ENCODE measurements around the gene NAALADL2. TPM values are rescaled to one million over a fixed set of nuclear protein-coding genes. Genes with fewer than 3 reads are reported as not detected.

Gene NAALADL2
- total and polyA plus RNA-seq, 2 of the 8 experiments (the other 6 are each of a cell fraction or from before 2014, with no cell fraction given) = 0.12 to 0.22 TPM

DNA sequence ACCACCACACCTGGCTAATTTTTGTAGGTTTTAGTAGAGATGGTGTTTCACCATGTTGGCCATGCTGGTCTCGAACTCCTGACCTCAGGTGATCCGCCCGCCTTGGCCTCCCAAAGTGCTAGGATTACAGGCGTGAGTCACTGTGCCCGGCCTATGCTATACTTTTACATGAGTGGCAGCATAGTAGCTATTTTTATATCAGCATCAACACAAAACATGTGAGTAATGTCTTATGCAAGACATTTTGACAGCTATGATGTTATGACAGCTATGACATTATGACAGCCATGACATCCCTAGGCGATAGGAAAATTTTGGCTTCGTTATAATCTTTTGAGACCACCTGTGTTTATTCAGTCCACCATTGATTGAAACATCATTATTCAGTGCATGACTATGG is 4.1 kb upstream of the NAALADL2 start (continued):
- TF ChIP-seq, protein P1, sequence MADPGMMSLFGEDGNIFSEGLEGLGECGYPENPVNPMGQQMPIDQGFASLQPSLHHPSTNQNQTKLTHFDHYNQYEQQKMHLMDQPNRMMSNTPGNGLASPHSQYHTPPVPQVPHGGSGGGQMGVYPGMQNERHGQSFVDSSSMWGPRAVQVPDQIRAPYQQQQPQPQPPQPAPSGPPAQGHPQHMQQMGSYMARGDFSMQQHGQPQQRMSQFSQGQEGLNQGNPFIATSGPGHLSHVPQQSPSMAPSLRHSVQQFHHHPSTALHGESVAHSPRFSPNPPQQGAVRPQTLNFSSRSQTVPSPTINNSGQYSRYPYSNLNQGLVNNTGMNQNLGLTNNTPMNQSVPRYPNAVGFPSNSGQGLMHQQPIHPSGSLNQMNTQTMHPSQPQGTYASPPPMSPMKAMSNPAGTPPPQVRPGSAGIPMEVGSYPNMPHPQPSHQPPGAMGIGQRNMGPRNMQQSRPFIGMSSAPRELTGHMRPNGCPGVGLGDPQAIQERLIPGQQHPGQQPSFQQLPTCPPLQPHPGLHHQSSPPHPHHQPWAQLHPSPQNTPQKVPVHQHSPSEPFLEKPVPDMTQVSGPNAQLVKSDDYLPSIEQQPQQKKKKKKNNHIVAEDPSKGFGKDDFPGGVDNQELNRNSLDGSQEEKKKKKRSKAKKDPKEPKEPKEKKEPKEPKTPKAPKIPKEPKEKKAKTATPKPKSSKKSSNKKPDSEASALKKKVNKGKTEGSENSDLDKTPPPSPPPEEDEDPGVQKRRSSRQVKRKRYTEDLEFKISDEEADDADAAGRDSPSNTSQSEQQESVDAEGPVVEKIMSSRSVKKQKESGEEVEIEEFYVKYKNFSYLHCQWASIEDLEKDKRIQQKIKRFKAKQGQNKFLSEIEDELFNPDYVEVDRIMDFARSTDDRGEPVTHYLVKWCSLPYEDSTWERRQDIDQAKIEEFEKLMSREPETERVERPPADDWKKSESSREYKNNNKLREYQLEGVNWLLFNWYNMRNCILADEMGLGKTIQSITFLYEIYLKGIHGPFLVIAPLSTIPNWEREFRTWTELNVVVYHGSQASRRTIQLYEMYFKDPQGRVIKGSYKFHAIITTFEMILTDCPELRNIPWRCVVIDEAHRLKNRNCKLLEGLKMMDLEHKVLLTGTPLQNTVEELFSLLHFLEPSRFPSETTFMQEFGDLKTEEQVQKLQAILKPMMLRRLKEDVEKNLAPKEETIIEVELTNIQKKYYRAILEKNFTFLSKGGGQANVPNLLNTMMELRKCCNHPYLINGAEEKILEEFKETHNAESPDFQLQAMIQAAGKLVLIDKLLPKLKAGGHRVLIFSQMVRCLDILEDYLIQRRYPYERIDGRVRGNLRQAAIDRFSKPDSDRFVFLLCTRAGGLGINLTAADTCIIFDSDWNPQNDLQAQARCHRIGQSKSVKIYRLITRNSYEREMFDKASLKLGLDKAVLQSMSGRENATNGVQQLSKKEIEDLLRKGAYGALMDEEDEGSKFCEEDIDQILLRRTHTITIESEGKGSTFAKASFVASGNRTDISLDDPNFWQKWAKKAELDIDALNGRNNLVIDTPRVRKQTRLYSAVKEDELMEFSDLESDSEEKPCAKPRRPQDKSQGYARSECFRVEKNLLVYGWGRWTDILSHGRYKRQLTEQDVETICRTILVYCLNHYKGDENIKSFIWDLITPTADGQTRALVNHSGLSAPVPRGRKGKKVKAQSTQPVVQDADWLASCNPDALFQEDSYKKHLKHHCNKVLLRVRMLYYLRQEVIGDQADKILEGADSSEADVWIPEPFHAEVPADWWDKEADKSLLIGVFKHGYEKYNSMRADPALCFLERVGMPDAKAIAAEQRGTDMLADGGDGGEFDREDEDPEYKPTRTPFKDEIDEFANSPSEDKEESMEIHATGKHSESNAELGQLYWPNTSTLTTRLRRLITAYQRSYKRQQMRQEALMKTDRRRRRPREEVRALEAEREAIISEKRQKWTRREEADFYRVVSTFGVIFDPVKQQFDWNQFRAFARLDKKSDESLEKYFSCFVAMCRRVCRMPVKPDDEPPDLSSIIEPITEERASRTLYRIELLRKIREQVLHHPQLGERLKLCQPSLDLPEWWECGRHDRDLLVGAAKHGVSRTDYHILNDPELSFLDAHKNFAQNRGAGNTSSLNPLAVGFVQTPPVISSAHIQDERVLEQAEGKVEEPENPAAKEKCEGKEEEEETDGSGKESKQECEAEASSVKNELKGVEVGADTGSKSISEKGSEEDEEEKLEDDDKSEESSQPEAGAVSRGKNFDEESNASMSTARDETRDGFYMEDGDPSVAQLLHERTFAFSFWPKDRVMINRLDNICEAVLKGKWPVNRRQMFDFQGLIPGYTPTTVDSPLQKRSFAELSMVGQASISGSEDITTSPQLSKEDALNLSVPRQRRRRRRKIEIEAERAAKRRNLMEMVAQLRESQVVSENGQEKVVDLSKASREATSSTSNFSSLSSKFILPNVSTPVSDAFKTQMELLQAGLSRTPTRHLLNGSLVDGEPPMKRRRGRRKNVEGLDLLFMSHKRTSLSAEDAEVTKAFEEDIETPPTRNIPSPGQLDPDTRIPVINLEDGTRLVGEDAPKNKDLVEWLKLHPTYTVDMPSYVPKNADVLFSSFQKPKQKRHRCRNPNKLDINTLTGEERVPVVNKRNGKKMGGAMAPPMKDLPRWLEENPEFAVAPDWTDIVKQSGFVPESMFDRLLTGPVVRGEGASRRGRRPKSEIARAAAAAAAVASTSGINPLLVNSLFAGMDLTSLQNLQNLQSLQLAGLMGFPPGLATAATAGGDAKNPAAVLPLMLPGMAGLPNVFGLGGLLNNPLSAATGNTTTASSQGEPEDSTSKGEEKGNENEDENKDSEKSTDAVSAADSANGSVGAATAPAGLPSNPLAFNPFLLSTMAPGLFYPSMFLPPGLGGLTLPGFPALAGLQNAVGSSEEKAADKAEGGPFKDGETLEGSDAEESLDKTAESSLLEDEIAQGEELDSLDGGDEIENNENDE (IDR thresholded peaks at IDR 0.05; ENCODE audit: insufficient replicate concordance, low read length) = no peak
- no peak for TF ChIP-seq TCF12 (IDR thresholded peaks at IDR 0.05; ENCODE audit: low read depth, low read length)
